Ureter (tissue), 1 donor: ENCODE data around the gene NHEJ1. TPM values are rescaled to one million over a fixed set of nuclear protein-coding genes. Genes with fewer than 3 reads are reported as not detected.
"Not testable (repeated sequence)": the region's sequence is repeated elsewhere in the genome, so short reads cannot be mapped to it uniquely, and the experiment has no call there.

ENCODE experiments used
- DNase-seq: peaks from one replicate; pipeline ENCODE4 v3.0.0-alpha.2; 2020; ENCODE audit warnings: low spot score
- total RNA-seq: library from RNA; stranded (reverse); gene quantifications from one replicate; pipeline ENCODE4 v1.2.4, GENCODE V29; 2023
- donor health status: DM: yes; HTN: yes; CAD: no.

Gene NHEJ1
- 13.9 TPM for total RNA-seq

- peak; percentile 97 for DNase-seq
These were observed at the start of gene NHEJ1 for GRCh38 chr2:219160186-219161017. Gene NHEJ1 (minus strand): TSS chr2:219160815. CDS start chr2:219158362, 2,453 bp downstream.

- DNase-seq = no peak
These were observed 48.9 kb upstream of the NHEJ1 start for GRCh38 chr2:219209236-219210195.

GRCh38 chr2:219207884-219208740 lies 47.5 kb upstream of the NHEJ1 start:
- DNase-seq = no peak

- DNase-seq = no peak
These were observed 46.7 kb upstream of the NHEJ1 start for GRCh38 chr2:219207134-219207883.

GRCh38 chr2:219206328-219207133 lies 45.9 kb upstream of the NHEJ1 start, which contains the start of gene ZFAND2B:
Gene ZFAND2B (plus strand): TSS chr2:219206782. CDS start chr2:219206988, 206 bp downstream.
- peak; percentile 95 for DNase-seq

GRCh38 chr2:219205981-219206327 lies 45.3 kb upstream of the NHEJ1 start:
- no peak for DNase-seq

- no peak for DNase-seq
These were observed 44.5 kb upstream of the NHEJ1 start for GRCh38 chr2:219205165-219205538.

GRCh38 chr2:219204425-219205164 lies 44.0 kb upstream of the NHEJ1 start:
- no peak for DNase-seq

GRCh38 chr2:219201331-219201730 lies 40.7 kb upstream of the NHEJ1 start:
- DNase-seq = not testable (repeated sequence)

GRCh38 chr2:219200502-219201326 lies 40.1 kb upstream of the NHEJ1 start:
- DNase-seq = not testable (repeated sequence)

GRCh38 chr2:219199470-219200211 lies 39.0 kb upstream of the NHEJ1 start:
- DNase-seq = no peak

GRCh38 chr2:219198974-219199373 lies 38.4 kb upstream of the NHEJ1 start:
- no peak for DNase-seq

- DNase-seq = no peak
These were observed 36.8 kb upstream of the NHEJ1 start for GRCh38 chr2:219197388-219197787.

GRCh38 chr2:219186754-219187456 lies 26.3 kb upstream of the NHEJ1 start:
- no peak for DNase-seq

GRCh38 chr2:219184121-219184520 lies 23.5 kb upstream of the NHEJ1 start:
- no peak for DNase-seq

GRCh38 chr2:219183151-219183772 lies 22.6 kb upstream of the NHEJ1 start:
- no peak for DNase-seq
